HCT116 (cell line): ENCODE data around the gene FKBP7. TPM values are rescaled to one million over a fixed set of nuclear protein-coding genes. Genes with fewer than 3 reads are reported as not detected.
"Not testable (repeated sequence)": the region's sequence is repeated elsewhere in the genome, so short reads cannot be mapped to it uniquely, and the experiment has no call there.

Experiments used
- ATAC-seq: fragments of 200-7000 bp; cut with Tn5 transposase; 2 replicates; pipeline ENCODE4 v1.9.1; 2020; ENCODE audit warnings: mild to moderate bottlenecking, moderate library complexity
- BruUV-seq: library from RNA; stranded (reverse); fragments of 400-500 nt; replicated peaks from 2 replicates; lab custom pipeline; 2021; lab: Mats Ljungman, UMichigan
- CTCF ChIA-PET: fragments of 300-600 bp; sonication (Branson Sonifier 250); formaldehyde crosslinking; loops from one replicate; lab custom pipeline; 2021; ENCODE audit warnings: antibody characterized with exemption; lab: Charles Lee
- POLR2A ChIA-PET: fragments of 300-600, 350-600 bp; sonication (Branson Sonifier 250); formaldehyde crosslinking; loops from one replicate; lab custom pipeline; 2021; ENCODE audit warnings: antibody characterized with exemption; lab: Charles Lee
- RAD21 ChIA-PET, 2 experiments: fragments of 300-600 bp; sonication (Branson Sonifier 250); formaldehyde crosslinking; loops; one replicate each; lab custom pipeline; 2023; ENCODE audit warnings: low total read pairs in 2 of 2; ENCODE audit not compliant: uncharacterized antibody in 2 of 2, unreplicated experiment in 2 of 2, low non-redundant PET in 1 of 2; lab: Charles Lee
- DNase-seq: peaks from one replicate; pipeline ENCODE4 v3.0.0-alpha.2; 2010; ENCODE audit warnings: low read depth, low spot score
- H2AFZ ChIP-seq: fragments of 200-600 bp; shearing (Covaris generic), sonication (generic); 2 replicates; pipeline ENCODE4 v1.6.1; 2017; ENCODE audit warnings: low read depth, mixed run types, mixed read lengths, antibody characterized with exemption, low read length; ENCODE audit not compliant: poor library complexity, severe bottlenecking
- H3K27ac ChIP-seq: 2 replicates; pipeline ENCODE4 v1.5.1; 2012; ENCODE audit warnings: low read depth, low read length
- H3K27me3 ChIP-seq: fragments of 200-600 bp; sonication (generic); 2 replicates; pipeline ENCODE4 v1.6.1; 2016; ENCODE audit warnings: mixed run types, low read length, mixed read lengths; ENCODE audit not compliant: insufficient read depth
- H3K36me3 ChIP-seq, 2 experiments: fragments of 200-500 bp in 1 of 2; fragments of 200-600 bp in 1 of 2; sonication (Bioruptor generic) in 1 of 2; sonication (generic) in 1 of 2; 2 replicates each; pipeline versions ENCODE4 v1.5.1 to v1.6.1; 2014 to 2016; ENCODE audit warnings: low read length in 2 of 2, inconsistent platforms in 1 of 2, mixed read lengths in 1 of 2, mixed run types in 1 of 2; ENCODE audit not compliant: insufficient read depth in 2 of 2, control insufficient read depth in 1 of 2
- H3K4me1 ChIP-seq, 2 experiments: fragments of 200-600 bp in 1 of 2; sonication (generic) in 1 of 2; 2 replicates each; pipeline versions ENCODE4 v1.5.1 to v1.6.1; 2012 to 2017; ENCODE audit warnings: low read length in 2 of 2, inconsistent platforms in 1 of 2, mild to moderate bottlenecking in 1 of 2, mixed read lengths in 1 of 2, mixed run types in 1 of 2, moderate library complexity in 1 of 2; ENCODE audit not compliant: insufficient read depth in 2 of 2, control insufficient read depth in 1 of 2
- H3K4me2 ChIP-seq: fragments of 200-600 bp; sonication (generic); 2 replicates; pipeline ENCODE4 v1.6.1; 2017; ENCODE audit warnings: mixed run types, low read length, mixed read lengths
- H3K4me3 ChIP-seq, 2 experiments: fragments of 200-600 bp in 1 of 2; sonication (generic) in 1 of 2; replicated peaks in 1 of 2; 2 replicates each; pipeline ENCODE4 v1.5.1; 2011 to 2016; ENCODE audit warnings: low read length in 2 of 2, control low read depth in 1 of 2, low read depth in 1 of 2, mild to moderate bottlenecking in 1 of 2, mixed read lengths in 1 of 2, mixed run types in 1 of 2
- H3K79me2 ChIP-seq: fragments of 200-600 bp; sonication (generic); 2 replicates; pipeline ENCODE4 v1.6.1; 2017; ENCODE audit warnings: mild to moderate bottlenecking, mixed run types, low read length, moderate library complexity, mixed read lengths; ENCODE audit not compliant: insufficient read depth
- H3K9ac ChIP-seq: fragments of 200-600 bp; sonication (generic); 2 replicates; pipeline ENCODE4 v1.6.1; 2016; ENCODE audit warnings: low read length, mixed read lengths
- H3K9me2 ChIP-seq: fragments of 200-600 bp; sonication (generic), shearing (Covaris generic); 2 replicates; pipeline ENCODE4 v1.6.1; 2017; ENCODE audit warnings: mixed run types, mild to moderate bottlenecking, moderate library complexity; ENCODE audit not compliant: insufficient read depth
- H3K9me3 ChIP-seq, 2 experiments: fragments of 200-500 bp in 1 of 2; fragments of 200-600 bp in 1 of 2; sonication (Bioruptor generic) in 1 of 2; sonication (generic) in 1 of 2; 2 replicates each; pipeline ENCODE4 v1.6.1; 2014 to 2017; ENCODE audit warnings: low read length in 2 of 2, mixed read lengths in 2 of 2, inconsistent platforms in 1 of 2, low read depth in 1 of 2, mild to moderate bottlenecking in 1 of 2, mixed run types in 1 of 2, moderate library complexity in 1 of 2; ENCODE audit not compliant: control insufficient read depth in 1 of 2, insufficient read depth in 1 of 2
- H4K20me1 ChIP-seq: fragments of 200-600 bp; sonication (generic), shearing (Covaris generic); 2 replicates; pipeline ENCODE4 v1.6.1; 2017; ENCODE audit warnings: mixed run types, mild to moderate bottlenecking, moderate library complexity; ENCODE audit not compliant: insufficient read depth
- CBX3 ChIP-seq: IDR thresholded peaks from 2 replicates; pipeline ENCODE4 v1.6.1; 2012; ENCODE audit warnings: low read depth
- CEBPB ChIP-seq: IDR thresholded peaks from 2 replicates; pipeline ENCODE4 v1.6.1; 2012; ENCODE audit warnings: low read depth
- EZH2 ChIP-seq: fragments of 200-600 bp; sonication (generic); IDR thresholded peaks from 2 replicates; pipeline ENCODE4 v1.6.1; 2017; ENCODE audit warnings: antibody characterized with exemption, mixed run types
- POLR2A ChIP-seq: IDR thresholded peaks from 2 replicates; pipeline ENCODE4 v1.7.0; 2011; ENCODE audit warnings: borderline replicate concordance; ENCODE audit not compliant: insufficient read depth, insufficient read length; ENCODE audit errors: extremely low read depth
- SIN3A ChIP-seq: IDR thresholded peaks from 2 replicates; pipeline ENCODE4 v1.6.1; 2012; ENCODE audit warnings: low read depth
- SP1 ChIP-seq: IDR thresholded peaks from 2 replicates; pipeline ENCODE4 v1.6.1; 2012; ENCODE audit warnings: low read depth
- ZFX ChIP-seq: fragments of 450-650 bp; IDR thresholded peaks from 2 replicates; pipeline ENCODE4 v1.6.1; 2017
- intact Hi-C: fragments of 100-400 bp; cut with micrococcal nuclease; formaldehyde crosslinking; loops from 2 replicates; pipeline ENCODE4 v1.10.0; 2022
- total RNA-seq: library from RNA; stranded (reverse); gene quantifications from one replicate; pipeline ENCODE4 v1.2.1, GENCODE V29; 2021; ENCODE audit not compliant: unreplicated experiment
- TF ChIP-seq, protein P1 (sequence below): IDR thresholded peaks from 2 replicates; pipeline ENCODE4 v1.6.1; 2012
- TF ChIP-seq, protein P2 (sequence below): IDR thresholded peaks from 2 replicates; pipeline ENCODE4 v1.6.1; 2012

The FKBP7 gene
- total RNA-seq, 1 experiment from 2014 or later, result 4.5 TPM

DNA sequence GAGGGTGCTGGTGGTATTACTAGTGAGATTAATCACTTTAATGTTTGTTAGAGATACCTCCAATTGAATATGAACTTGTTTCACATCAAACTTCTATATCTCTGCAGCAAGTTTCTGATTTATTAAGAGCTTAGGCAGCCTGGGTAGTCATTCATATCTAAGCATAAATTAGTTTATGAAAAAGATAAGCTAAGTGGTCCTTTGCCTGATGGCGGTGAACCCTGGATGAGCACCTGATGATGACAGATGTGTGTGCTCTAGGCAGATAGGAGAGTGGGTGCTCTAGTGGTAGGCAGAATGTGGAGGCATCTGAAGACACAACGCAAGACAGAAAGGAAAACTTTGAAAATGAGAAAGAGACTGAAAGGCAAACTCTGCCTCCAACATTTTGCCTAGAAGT, 5.0 kb downstream of the FKBP7 start:
- CTCF ChIA-PET, result interaction anchor here (1.1 kb wide), 1 partner anchor 59 kb away, joined by 3 read pairs; no protein-coding TSS in a partner anchor
- BruUV-seq, result no TSS peak
- TF ChIP-seq, protein P1, sequence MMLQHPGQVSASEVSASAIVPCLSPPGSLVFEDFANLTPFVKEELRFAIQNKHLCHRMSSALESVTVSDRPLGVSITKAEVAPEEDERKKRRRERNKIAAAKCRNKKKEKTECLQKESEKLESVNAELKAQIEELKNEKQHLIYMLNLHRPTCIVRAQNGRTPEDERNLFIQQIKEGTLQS, result no peak
- TF ChIP-seq CEBPB, result no peak
- TF ChIP-seq SP1, result no peak
- TF ChIP-seq SIN3A, result no peak
- TF ChIP-seq EZH2, result no peak
- no peak for TF ChIP-seq POLR2A
- no peak for TF ChIP-seq ZFX
- no peak for TF ChIP-seq CBX3
- TF ChIP-seq, protein P2, sequence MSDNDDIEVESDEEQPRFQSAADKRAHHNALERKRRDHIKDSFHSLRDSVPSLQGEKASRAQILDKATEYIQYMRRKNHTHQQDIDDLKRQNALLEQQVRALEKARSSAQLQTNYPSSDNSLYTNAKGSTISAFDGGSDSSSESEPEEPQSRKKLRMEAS, result no peak
- Histone ChIP-seq H3K9me3 (no peaks in the 10 kb centered on the region), H3K4me3 (no peak overlapping the region), H3K4me2 (no peak overlapping the region), H2AFZ (no peak overlapping the region), H4K20me1 (no peaks in the 10 kb centered on the region), H3K27me3 (no peaks in the 10 kb centered on the region), H3K27ac (no peak overlapping the region), H3K4me1 (peaks cover 0 to 8% of the 10 kb centered on the region in 2 experiments; a peak in 1 of 4 replicates), H3K9me2 (no peaks in the 10 kb centered on the region), H3K79me2 (no peaks in the 10 kb centered on the region), H3K9ac (no peak overlapping the region), H3K36me3 (no peaks in the 10 kb centered on the region)
- RAD21 ChIA-PET, result no interaction called here
- ATAC-seq, result no peak
- intact Hi-C loops, result no loop called here
- DNase-seq, result no peak
- POLR2A ChIA-PET, result no interaction called here

DNA sequence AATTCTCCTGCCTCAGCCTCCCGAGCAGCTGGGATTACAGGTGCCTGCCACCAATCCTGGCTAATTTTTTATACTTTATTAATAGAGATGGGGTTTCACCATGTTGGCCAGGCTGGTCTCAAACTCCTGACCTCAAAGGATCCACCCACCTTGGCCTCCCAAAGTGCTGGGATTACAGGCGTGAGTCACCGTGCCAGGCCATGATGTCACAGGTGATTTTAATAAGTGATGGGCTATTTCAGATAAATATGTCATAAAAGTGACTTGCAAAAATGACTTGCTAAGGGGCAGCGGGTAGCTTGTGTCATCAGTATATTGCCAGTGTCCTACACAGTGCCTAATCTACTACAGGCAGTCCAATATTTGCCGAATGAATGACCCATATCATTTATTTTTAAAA, 7.1 kb downstream of the FKBP7 start:
- CTCF ChIA-PET, H4K20me1 ChIP-seq, H3K27ac ChIP-seq, H3K36me3 ChIP-seq, ATAC-seq, POLR2A ChIA-PET, H3K4me1 ChIP-seq, intact Hi-C loops, RAD21 ChIA-PET, H3K4me2 ChIP-seq, H3K4me3 ChIP-seq, H3K9ac ChIP-seq, DNase-seq, H2AFZ ChIP-seq, H3K9me3 ChIP-seq, BruUV-seq, H3K9me2 ChIP-seq, H3K27me3 ChIP-seq, H3K79me2 ChIP-seq: not testable (repeated sequence)
